WTC11 (cell line): ENCODE results near the gene VPS35L. TPM values are rescaled to one million over a fixed set of nuclear protein-coding genes. Genes with fewer than 3 reads are reported as not detected.

Experiments used
- ATAC-seq: fragments of 200-7000 bp; cut with Tn5 transposase; 2 replicates; pipeline ENCODE4 v1.10.0; 2021; ENCODE audit warnings: mild to moderate bottlenecking, moderate library complexity
- CTCF ChIA-PET: fragments of 300-600 bp; sonication (Branson Sonifier 250); formaldehyde crosslinking; loops from one replicate; lab custom pipeline; 2021; ENCODE audit warnings: antibody characterized with exemption; lab: Charles Lee
- POLR2A ChIA-PET: fragments of 350-600 bp; sonication (Branson Sonifier 250); formaldehyde crosslinking; loops from one replicate; lab custom pipeline; 2021; ENCODE audit warnings: antibody characterized with exemption; lab: Charles Lee
- DNase-seq: peaks from one replicate; pipeline ENCODE4 v3.0.0; 2021; ENCODE audit warnings: low spot score
- H3K27ac Mint-ChIP-seq: 2 replicates; pipeline ENCODE4 v1.8.0; 2021; ENCODE audit warnings: mixed read lengths
- H3K27me3 Mint-ChIP-seq: 2 replicates; pipeline ENCODE4 v1.8.0; 2021; ENCODE audit warnings: low read depth, mild to moderate bottlenecking, moderate library complexity, mixed read lengths
- H3K36me3 Mint-ChIP-seq: 2 replicates; pipeline ENCODE4 v1.8.0; 2021; ENCODE audit warnings: mixed read lengths
- H3K4me1 Mint-ChIP-seq: 2 replicates; pipeline ENCODE4 v1.8.0; 2022; ENCODE audit warnings: mixed read lengths
- H3K4me3 Mint-ChIP-seq: 2 replicates; pipeline ENCODE4 v1.8.0; 2021; ENCODE audit warnings: mild to moderate bottlenecking, moderate library complexity, mixed read lengths
- H3K9me3 Mint-ChIP-seq: 2 replicates; pipeline ENCODE4 v1.8.0; 2021; ENCODE audit warnings: mixed read lengths
- AFF4 ChIP-seq: sonication (generic); formaldehyde crosslinking; IDR thresholded peaks from 2 replicates; pipeline ENCODE4 v1.8.1; 2023; ENCODE audit warnings: mild to moderate bottlenecking, missing genetic modification reagents, borderline replicate concordance
- FOXP1 ChIP-seq: sonication (generic); formaldehyde crosslinking; IDR thresholded peaks from 2 replicates; pipeline ENCODE4 v1.8.0; 2022; ENCODE audit warnings: missing genetic modification reagents, mild to moderate bottlenecking, moderate library complexity, borderline replicate concordance
- IRF1 ChIP-seq: sonication (generic); formaldehyde crosslinking; IDR thresholded peaks from 2 replicates; pipeline ENCODE4 v1.8.0; 2023; ENCODE audit warnings: missing genetic modification reagents
- NFYB ChIP-seq: sonication (generic); formaldehyde crosslinking; conservative IDR thresholded peaks from 2 replicates; pipeline ENCODE4 v1.8.0; 2022; ENCODE audit warnings: low read depth, missing genetic modification reagents
- RORB ChIP-seq: fragments of 250-450 bp; sonication (Bioruptor Pico); IDR thresholded peaks from 2 replicates; pipeline ENCODE4 v1.9.0; 2021; ENCODE audit warnings: mild to moderate bottlenecking
- SMAD3 ChIP-seq: sonication (generic); formaldehyde crosslinking; IDR thresholded peaks from 2 replicates; pipeline ENCODE4 v1.8.0; 2022; ENCODE audit warnings: missing genetic modification reagents, mild to moderate bottlenecking, borderline replicate concordance
- SOX15 ChIP-seq: fragments of 250-450 bp; sonication (Bioruptor Pico); IDR thresholded peaks from 2 replicates; pipeline ENCODE4 v1.9.0; 2021; ENCODE audit warnings: mild to moderate bottlenecking
- SP1 ChIP-seq: sonication (generic); formaldehyde crosslinking; conservative IDR thresholded peaks from 2 replicates; pipeline ENCODE4 v1.8.1; 2022; ENCODE audit warnings: missing genetic modification reagents
- TP53 ChIP-seq: sonication (generic); formaldehyde crosslinking; IDR thresholded peaks from 2 replicates; pipeline ENCODE4 v1.8.1; 2023; ENCODE audit warnings: mild to moderate bottlenecking, missing genetic modification reagents
- ZNF396 ChIP-seq: fragments of 250-450 bp; sonication (Bioruptor Pico); IDR thresholded peaks from 2 replicates; pipeline ENCODE4 v1.8.0; 2021; ENCODE audit warnings: mild to moderate bottlenecking, moderate library complexity, borderline replicate concordance
- ZNF423 ChIP-seq: fragments of 250-450 bp; sonication (Bioruptor Pico); IDR thresholded peaks from 2 replicates; pipeline ENCODE4 v2.1.2; 2022; ENCODE audit warnings: mild to moderate bottlenecking, moderate library complexity
- ZNF532 ChIP-seq: fragments of 250-450 bp; sonication (Bioruptor Pico); IDR thresholded peaks from 2 replicates; pipeline ENCODE4 v1.9.0; 2021; ENCODE audit warnings: mild to moderate bottlenecking, borderline replicate concordance
- total RNA-seq: library from RNA; stranded (reverse); gene quantifications from 3 replicates; pipeline ENCODE4 v1.2.3, GENCODE V29; 2021
- TF ChIP-seq, protein P1 (sequence below): sonication (generic); formaldehyde crosslinking; IDR thresholded peaks from 2 replicates; pipeline ENCODE4 v1.8.1; 2023; ENCODE audit warnings: mild to moderate bottlenecking, moderate library complexity, missing genetic modification reagents
- TF ChIP-seq, protein P2 (sequence below): sonication (generic); formaldehyde crosslinking; IDR thresholded peaks from 2 replicates; pipeline ENCODE4 v1.8.0; 2022; ENCODE audit warnings: mild to moderate bottlenecking, missing genetic modification reagents
- TF ChIP-seq, protein P3 (sequence below): fragments of 200-600 bp; IDR thresholded peaks from 2 replicates; pipeline ENCODE4 v1.8.0; 2022; ENCODE audit warnings: antibody characterized with exemption
- TF ChIP-seq, protein P4 (sequence below): sonication (generic); formaldehyde crosslinking; IDR thresholded peaks from 2 replicates; pipeline ENCODE4 v1.8.0; 2022; ENCODE audit warnings: mild to moderate bottlenecking, missing genetic modification reagents

The VPS35L gene
- total RNA-seq, 1 experiment from 2014 or later: 59.7 TPM

DNA sequence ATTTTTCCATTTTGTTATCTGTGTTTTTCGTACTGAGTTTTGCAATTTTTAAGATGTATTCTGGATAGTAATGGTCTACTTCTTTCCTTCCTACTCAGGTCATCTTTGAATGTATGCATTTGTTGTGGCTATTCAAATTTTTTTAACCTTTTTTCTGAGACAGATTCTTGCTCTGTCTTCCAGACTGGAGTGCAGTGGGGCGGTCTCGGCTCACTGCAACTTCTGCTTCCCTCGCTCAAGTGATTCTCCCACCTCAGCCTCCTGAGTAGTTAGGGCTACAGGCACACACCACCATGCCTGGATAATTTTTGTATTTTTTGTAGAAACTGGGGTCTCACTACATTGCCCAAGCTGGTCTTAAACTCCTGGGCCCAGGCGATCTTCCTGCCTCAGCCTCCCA lies 33.6 kb downstream of the VPS35L start (continued):
- TF ChIP-seq ZNF532 (no peak), TP53 (no peak), SMAD3 (CRISPR knock-in tag) (no peak), AFF4 (CRISPR knock-in tag) (no peak), SOX15 (no peak), FOXP1 (no peak), ZNF396 (CRISPR knock-in tag) (no peak), RORB (CRISPR knock-in tag) (no peak), SP1 (CRISPR knock-in tag) (no peak), IRF1 (CRISPR knock-in tag) (no peak), NFYB (CRISPR knock-in tag) (no peak), ZNF423 (CRISPR knock-in tag) (no peak)
- TF ChIP-seq, protein P1, sequence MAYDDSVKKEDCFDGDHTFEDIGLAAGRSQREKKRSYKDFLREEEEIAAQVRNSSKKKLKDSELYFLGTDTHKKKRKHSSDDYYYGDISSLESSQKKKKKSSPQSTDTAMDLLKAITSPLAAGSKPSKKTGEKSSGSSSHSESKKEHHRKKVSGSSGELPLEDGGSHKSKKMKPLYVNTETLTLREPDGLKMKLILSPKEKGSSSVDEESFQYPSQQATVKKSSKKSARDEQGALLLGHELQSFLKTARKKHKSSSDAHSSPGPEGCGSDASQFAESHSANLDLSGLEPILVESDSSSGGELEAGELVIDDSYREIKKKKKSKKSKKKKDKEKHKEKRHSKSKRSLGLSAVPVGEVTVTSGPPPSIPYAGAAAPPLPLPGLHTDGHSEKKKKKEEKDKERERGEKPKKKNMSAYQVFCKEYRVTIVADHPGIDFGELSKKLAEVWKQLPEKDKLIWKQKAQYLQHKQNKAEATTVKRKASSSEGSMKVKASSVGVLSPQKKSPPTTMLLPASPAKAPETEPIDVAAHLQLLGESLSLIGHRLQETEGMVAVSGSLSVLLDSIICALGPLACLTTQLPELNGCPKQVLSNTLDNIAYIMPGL (CRISPR knock-in tag): no peak

DNA sequence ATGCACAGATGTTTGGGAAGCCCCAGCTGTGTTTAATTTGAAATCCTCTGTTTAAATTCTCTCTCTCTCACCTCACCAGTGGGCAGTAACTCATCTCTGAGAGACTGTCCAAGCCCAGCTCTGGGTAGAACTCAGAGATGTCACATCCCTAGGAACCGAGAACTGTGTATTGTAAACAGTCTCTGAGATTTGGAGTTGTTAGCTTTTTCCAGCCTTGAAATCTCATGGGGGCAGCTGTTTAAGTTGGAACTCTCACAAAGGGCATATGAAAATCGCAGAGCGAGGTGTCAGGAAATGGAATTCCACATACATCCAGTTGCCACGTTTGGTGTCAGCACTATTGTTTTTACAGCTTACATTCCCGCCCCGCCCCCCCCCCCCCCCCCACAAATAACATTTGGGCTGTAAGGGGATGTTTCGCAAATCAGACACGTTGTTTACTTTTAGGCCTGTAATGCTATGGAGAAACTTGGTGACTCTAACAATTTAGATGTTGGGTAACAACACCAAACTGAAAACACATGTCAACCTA lies 34.3 kb downstream of the VPS35L start:
- ATAC-seq: no peak
- Mint-ChIP-seq H3K27ac (no peak overlapping the region), H3K4me3 (no peak overlapping the region), H3K4me1 (peaks cover 3% of the 10 kb centered on the region), H3K36me3 (peaks cover 33% of the 10 kb centered on the region), H3K9me3 (no peaks in the 10 kb centered on the region), H3K27me3 (no peaks in the 10 kb centered on the region)
- TF ChIP-seq, protein P2, sequence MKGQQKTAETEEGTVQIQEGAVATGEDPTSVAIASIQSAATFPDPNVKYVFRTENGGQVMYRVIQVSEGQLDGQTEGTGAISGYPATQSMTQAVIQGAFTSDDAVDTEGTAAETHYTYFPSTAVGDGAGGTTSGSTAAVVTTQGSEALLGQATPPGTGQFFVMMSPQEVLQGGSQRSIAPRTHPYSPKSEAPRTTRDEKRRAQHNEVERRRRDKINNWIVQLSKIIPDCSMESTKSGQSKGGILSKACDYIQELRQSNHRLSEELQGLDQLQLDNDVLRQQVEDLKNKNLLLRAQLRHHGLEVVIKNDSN (CRISPR knock-in tag): no peak
- TF ChIP-seq, protein P3, sequence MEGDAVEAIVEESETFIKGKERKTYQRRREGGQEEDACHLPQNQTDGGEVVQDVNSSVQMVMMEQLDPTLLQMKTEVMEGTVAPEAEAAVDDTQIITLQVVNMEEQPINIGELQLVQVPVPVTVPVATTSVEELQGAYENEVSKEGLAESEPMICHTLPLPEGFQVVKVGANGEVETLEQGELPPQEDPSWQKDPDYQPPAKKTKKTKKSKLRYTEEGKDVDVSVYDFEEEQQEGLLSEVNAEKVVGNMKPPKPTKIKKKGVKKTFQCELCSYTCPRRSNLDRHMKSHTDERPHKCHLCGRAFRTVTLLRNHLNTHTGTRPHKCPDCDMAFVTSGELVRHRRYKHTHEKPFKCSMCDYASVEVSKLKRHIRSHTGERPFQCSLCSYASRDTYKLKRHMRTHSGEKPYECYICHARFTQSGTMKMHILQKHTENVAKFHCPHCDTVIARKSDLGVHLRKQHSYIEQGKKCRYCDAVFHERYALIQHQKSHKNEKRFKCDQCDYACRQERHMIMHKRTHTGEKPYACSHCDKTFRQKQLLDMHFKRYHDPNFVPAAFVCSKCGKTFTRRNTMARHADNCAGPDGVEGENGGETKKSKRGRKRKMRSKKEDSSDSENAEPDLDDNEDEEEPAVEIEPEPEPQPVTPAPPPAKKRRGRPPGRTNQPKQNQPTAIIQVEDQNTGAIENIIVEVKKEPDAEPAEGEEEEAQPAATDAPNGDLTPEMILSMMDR: no peak
- TF ChIP-seq, protein P4, sequence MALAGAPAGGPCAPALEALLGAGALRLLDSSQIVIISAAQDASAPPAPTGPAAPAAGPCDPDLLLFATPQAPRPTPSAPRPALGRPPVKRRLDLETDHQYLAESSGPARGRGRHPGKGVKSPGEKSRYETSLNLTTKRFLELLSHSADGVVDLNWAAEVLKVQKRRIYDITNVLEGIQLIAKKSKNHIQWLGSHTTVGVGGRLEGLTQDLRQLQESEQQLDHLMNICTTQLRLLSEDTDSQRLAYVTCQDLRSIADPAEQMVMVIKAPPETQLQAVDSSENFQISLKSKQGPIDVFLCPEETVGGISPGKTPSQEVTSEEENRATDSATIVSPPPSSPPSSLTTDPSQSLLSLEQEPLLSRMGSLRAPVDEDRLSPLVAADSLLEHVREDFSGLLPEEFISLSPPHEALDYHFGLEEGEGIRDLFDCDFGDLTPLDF (CRISPR knock-in tag): no peak
- ChIA-PET POLR2A (no interaction called here), CTCF (interaction anchor here (1.0 to 1.3 kb wide), 3 partner anchors 9 to 317 kb away, joined by 3 to 5 read pairs (median 3); no protein-coding TSS in a partner anchor)
- no peak for DNase-seq
